Breast epithelium (tissue), 3 donors: ENCODE data around the gene CAB39.

Experiments used
- CTCF ChIP-seq, 3 donors: fragments of 450-650 bp; IDR thresholded peaks; one replicate each; pipeline ENCODE4 v1.5.1; 2016 to 2017; ENCODE audit warnings: antibody characterized with exemption in 3 of 3, mild to moderate bottlenecking in 3 of 3, moderate library complexity in 3 of 3
- POLR2A ChIP-seq: fragments of 450-650 bp; IDR thresholded peaks from one replicate; pipeline ENCODE4 v1.6.1; 2016; ENCODE audit warnings: antibody characterized with exemption, mild to moderate bottlenecking, moderate library complexity
- POLR2AphosphoS5 ChIP-seq, 3 donors: sonication (generic); formaldehyde crosslinking; IDR thresholded peaks; one replicate each; pipeline ENCODE4 v1.6.1; 2017; ENCODE audit warnings: antibody characterized with exemption in 3 of 3

DNA sequence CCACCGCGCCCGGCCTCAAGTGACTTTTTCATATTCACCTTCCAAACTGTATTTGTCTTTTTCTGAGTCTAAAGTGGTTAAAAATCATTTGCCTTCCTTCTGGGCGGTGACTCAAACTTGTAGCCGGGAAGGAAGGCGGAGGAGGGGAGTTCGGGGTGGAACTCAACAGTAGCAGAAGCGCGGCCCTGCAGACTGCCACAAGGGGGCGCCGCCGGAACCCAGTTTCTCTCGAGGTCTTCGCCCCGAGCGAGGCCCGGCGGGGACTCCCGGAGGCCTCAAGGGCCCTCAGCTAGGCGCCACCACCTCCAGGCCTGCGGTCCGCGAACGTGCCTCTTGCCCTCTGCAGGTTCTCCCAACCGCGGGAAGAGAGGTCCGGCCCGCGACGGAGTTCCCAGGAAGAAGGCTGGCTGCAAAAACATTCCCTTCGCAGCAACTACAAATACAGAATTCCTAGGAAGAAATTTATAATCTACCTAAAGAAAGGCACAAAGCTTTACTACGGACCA, 135.3 kb downstream of the CAB39 start:
- TF ChIP-seq POLR2AphosphoS5 (IDR thresholded peaks at IDR 0.05) (no peak), POLR2A (no peak), CTCF (IDR thresholded peaks at IDR 0.05) (peak; percentile 51 to 69 (median 64))
